ENCODE data around the gene RPL13A.
"Not testable (repeated sequence)": the region's sequence is repeated elsewhere in the genome, so short reads cannot be mapped to it uniquely, and the experiment has no call there.

Gene RPL13A

GRCh38 chr19:49458567-49458903 lies 28.9 kb upstream of the RPL13A start:
- DNase-seq = no peak

- DNase-seq = no peak
Observed at GRCh38 chr19:49459388-49459787, 28.0 kb upstream of the RPL13A start.

GRCh38 chr19:49461130-49461529 lies 26.3 kb upstream of the RPL13A start:
- DNase-seq = not testable (repeated sequence)

GRCh38 chr19:49461656-49462055 lies 25.8 kb upstream of the RPL13A start:
- DNase-seq = no peak

- DNase-seq = no peak
Observed at GRCh38 chr19:49462492-49462891, 24.9 kb upstream of the RPL13A start.

GRCh38 chr19:49463960-49464740 lies 23.3 kb upstream of the RPL13A start:
- DNase-seq = no peak

GRCh38 chr19:49465371-49465770 lies 22.0 kb upstream of the RPL13A start:
- DNase-seq = no peak

GRCh38 chr19:49468199-49468598 lies 19.2 kb upstream of the RPL13A start:
- DNase-seq = no peak

GRCh38 chr19:49468746-49469447 lies 18.5 kb upstream of the RPL13A start:
- peak; percentile 93 for DNase-seq

- peak; percentile 76 for DNase-seq
Observed at GRCh38 chr19:49469828-49470614, 17.4 kb upstream of the RPL13A start.

- DNase-seq = no peak
Observed at GRCh38 chr19:49470615-49470978, 16.8 kb upstream of the RPL13A start.

- DNase-seq = no peak
Observed at GRCh38 chr19:49472936-49473335, 14.5 kb upstream of the RPL13A start.

GRCh38 chr19:49473501-49473867 lies 13.9 kb upstream of the RPL13A start:
- not testable (repeated sequence) for DNase-seq

GRCh38 chr19:49473868-49474541 lies 13.4 kb upstream of the RPL13A start, which contains the start of gene FLT3LG:
FLT3LG (plus strand) TSS chr19:49474215; CDS start chr19:49474640, 425 bp downstream.
- no peak for DNase-seq

- no peak for DNase-seq
Observed at GRCh38 chr19:49474542-49474924, 12.9 kb upstream of the RPL13A start.

- no peak for DNase-seq
Observed at GRCh38 chr19:49475191-49475917, 12.1 kb upstream of the RPL13A start.

- no peak for DNase-seq
Observed at GRCh38 chr19:49475995-49476880, 11.2 kb upstream of the RPL13A start.

- DNase-seq = no peak
Observed at GRCh38 chr19:49479975-49480628, 7.3 kb upstream of the RPL13A start.

GRCh38 chr19:49481020-49481683 lies 6.3 kb upstream of the RPL13A start:
- no peak for DNase-seq

- no peak for DNase-seq
Observed at GRCh38 chr19:49486232-49486631, 1.2 kb upstream of the RPL13A start.
